HUES6 (cell line): ENCODE results near the gene FAM3C.
"Not testable (repeated sequence)": the region's sequence is repeated elsewhere in the genome, so short reads cannot be mapped to it uniquely, and the experiment has no call there.

Source experiments
- H3K27ac ChIP-seq: 2 replicates; pipeline ENCODE4 v1.7.0; 2013; ENCODE audit warnings: low read depth, mild to moderate bottlenecking, low read length, inconsistent platforms
- H3K27me3 ChIP-seq: 2 replicates; pipeline ENCODE4 v1.6.1; 2013; ENCODE audit warnings: low read length; ENCODE audit not compliant: control insufficient read depth, insufficient read depth
- H3K36me3 ChIP-seq: 2 replicates; pipeline ENCODE4 v1.6.1; 2013; ENCODE audit warnings: low read length; ENCODE audit not compliant: control insufficient read depth, insufficient read depth
- H3K4me1 ChIP-seq: 2 replicates; pipeline ENCODE4 v1.6.1; 2013; ENCODE audit warnings: low read length; ENCODE audit not compliant: control insufficient read depth, insufficient read depth
- H3K4me3 ChIP-seq: 2 replicates; pipeline ENCODE4 v1.5.1; 2013; ENCODE audit warnings: low read depth, low read length
- H3K9ac ChIP-seq: one replicate; pipeline ENCODE4 v1.6.1; 2013; ENCODE audit warnings: mild to moderate bottlenecking, low read length
- H3K9me3 ChIP-seq: 2 replicates; pipeline ENCODE4 v1.6.1; 2013; ENCODE audit warnings: low read depth, low read length; ENCODE audit not compliant: control insufficient read depth, insufficient read depth

Gene FAM3C, protein sequence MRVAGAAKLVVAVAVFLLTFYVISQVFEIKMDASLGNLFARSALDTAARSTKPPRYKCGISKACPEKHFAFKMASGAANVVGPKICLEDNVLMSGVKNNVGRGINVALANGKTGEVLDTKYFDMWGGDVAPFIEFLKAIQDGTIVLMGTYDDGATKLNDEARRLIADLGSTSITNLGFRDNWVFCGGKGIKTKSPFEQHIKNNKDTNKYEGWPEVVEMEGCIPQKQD

DNA sequence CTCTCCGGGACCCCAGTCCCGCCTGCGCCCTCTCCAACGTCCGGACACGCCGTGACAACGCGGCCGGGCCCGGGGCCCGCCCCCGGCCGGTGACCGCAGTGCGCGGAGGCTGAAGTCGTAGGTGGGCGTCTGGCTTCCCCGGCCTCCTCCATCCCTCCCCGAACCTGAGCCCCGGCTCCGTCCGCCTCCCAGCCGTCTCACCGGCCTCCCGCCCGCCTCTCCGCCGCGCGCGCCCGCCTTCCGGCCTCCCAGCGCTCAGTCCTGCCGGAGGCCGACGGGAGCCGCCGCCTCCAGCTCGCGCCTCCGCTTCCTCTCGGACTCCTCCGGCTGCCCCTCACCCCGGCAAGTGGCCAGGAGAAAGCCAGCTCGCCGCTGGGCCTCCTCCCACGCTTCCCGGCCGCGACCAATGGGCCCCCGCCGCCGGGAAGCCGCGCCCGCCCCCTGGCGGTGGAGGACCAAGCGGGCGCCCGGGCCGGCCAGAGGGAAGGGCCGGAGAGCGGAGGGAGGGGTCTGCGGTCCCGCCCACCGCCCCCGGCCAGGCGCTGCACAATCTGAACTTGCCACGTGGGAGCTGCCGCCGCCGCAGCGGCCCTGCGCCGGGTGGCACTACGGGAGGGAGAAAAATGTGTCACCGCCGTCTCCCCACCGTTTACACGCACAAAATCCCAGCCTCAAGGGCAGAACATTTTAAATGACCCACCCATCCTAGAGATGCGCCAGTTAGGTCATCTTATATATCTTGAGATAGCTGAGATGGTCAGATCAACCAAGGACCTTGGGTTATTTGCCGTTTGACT lies at the start of gene FAM3C:
FAM3C (minus strand) TSS at position 348 of the 797 bp plus-strand sequence. CDS start 13,339 bp downstream, outside the sequence.
- Histone ChIP-seq H3K4me3 (peak within 1 kb of the TSS; percentile 93), H3K9ac (peak within 1 kb of the TSS; percentile 95), H3K9me3 (peaks cover 2% of the 10 kb centered on the region; the same call in 1 of the 2 replicates), H3K27me3 (no peaks in the 10 kb centered on the region), H3K27ac (peak within 1 kb of the TSS; percentile 81; the same call in 1 of the 2 replicates), H3K36me3 (peaks cover 11% of the 10 kb centered on the region), H3K4me1 (peaks cover 10% of the 10 kb centered on the region)

DNA sequence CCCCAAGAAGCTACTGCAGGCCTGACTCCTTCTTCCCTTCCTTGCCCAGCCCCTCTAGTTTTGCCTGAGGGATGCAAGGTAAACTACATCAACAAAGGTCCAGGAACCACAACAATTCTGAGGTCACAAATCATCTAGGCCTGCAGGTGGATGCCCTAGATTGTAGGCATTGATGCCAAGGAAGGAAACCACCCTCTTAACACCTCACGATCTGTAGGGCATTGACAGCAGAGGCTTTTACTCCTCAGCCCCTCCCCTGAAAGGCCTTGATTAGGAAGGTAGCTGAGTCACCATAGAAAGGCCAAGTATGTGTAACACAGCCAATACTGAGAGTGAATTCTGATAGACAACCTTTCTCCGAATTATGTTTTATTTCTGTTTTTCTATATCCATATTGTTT lies 46.7 kb upstream of the FAM3C start:
- Histone ChIP-seq H3K4me3 (no peak overlapping the region), H3K9ac (no peak overlapping the region), H3K27me3 (no peaks in the 10 kb centered on the region), H3K27ac (no peak overlapping the region), H3K9me3 (no peaks in the 10 kb centered on the region), H3K4me1 (peaks cover 8% of the 10 kb centered on the region), H3K36me3 (no peaks in the 10 kb centered on the region)

DNA sequence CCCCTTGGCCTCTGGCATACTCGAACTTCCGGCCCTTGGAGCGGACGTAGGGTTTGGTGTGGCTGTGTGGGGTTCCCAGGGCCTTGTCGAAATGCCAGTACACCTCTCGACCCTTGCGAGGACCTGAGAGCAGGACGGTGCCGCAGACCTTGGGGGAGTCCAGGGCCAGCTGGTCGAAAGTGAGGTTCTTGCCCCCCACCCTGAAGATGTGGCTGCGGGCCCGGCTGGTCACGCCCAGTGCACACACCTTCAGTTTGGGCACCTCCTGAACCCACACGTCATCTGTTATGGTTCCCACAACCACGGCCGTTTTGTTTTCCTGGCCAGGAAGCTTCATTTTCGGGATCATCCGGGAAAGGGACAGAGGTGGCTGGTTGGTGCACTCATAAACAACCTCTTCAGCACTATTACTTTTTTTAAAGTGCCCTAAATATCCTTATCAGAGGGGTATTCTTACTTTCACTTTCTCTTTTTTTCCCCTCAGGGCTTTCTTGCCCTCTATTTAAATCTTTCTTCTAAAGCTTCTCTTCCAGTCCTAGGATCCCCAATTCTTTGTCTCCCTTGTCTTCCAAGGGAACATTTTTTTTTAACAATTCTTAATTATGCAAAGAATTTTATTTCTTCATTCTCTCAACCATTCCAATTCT lies 44.9 kb upstream of the FAM3C start:
- H3K27ac ChIP-seq, result no peak overlapping the region
- H3K4me1 ChIP-seq, result peaks cover 15% of the 10 kb centered on the region
- H3K4me3 ChIP-seq, result no peak overlapping the region
- no peak overlapping the region for H3K9ac ChIP-seq
- H3K36me3 ChIP-seq, result no peaks in the 10 kb centered on the region
- H3K9me3 ChIP-seq, result no peaks in the 10 kb centered on the region
- H3K27me3 ChIP-seq, result no peaks in the 10 kb centered on the region

DNA sequence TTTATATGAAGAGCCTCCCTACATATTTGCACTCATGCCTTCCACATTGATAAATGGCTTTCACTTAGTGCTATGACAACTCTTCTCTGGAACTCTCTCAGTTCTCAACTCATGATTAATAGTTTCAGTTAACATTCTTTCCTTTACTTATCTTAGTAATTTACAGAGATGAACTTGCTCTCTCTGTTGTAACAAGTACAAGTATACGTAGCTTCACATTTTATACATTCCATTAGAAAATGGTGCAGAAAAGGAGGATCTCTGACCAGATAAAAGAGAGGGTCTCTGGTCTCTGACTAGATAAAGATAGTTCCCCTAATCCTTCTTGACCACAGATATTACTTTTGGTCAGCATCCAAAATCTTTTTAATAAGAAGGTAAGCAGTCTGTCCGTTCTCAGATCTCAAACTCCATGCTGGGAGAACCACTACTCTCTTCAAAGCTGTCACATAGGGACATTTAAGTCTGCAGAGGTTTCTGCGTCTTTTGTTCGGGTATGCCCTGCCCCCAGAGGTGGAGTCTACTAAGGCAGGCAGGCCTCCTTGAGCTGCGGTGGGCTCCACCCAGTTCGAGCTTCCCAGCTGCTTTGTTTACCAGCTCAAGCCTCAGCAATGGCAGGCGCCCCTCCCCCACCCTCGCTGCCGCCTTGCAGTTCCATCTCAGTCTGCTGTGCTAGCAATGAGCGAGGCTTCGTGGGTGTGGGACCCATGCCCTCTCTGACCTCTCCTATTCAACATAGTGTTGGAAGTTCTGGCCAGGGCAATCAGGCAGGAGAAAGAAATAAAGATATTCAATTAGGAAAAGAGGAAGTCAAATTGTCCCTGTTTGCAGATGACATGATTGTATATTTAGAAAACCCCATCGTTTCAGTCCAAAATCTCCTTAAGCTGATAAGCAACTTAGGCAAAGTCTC lies 42.2 kb upstream of the FAM3C start:
- Histone ChIP-seq H3K4me3 (peak overlapping the region; percentile 26; the same call in 1 of the 2 replicates), H3K27ac (peak overlapping the region; percentile 29; the same call in 1 of the 2 replicates), H3K4me1 (peaks cover 15% of the 10 kb centered on the region)
- not testable (repeated sequence) for H3K36me3 ChIP-seq, H3K9me3 ChIP-seq, H3K27me3 ChIP-seq, H3K9ac ChIP-seq

DNA sequence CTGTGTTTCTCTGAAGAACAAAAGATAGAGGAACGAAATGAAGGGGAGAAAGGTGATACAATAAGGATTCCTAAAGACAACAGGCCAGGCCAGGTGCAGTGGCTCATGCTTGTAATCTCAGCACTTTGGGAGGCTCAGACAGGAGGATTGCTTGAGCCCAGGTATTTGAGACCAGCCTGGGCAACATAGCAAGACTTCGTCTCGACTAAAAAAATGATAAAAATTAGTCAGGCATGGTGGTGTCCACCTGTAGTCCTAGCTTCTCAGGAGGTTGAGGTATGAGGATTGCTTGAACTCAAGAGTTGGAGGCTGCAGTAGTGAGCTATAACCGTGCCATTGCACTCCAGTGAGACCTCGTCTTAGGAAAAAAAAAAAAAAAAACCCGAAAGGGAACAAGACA lies 41.4 kb upstream of the FAM3C start:
- Histone ChIP-seq H3K27me3 (no peaks in the 10 kb centered on the region), H3K4me3 (no peak overlapping the region), H3K4me1 (peaks cover 15% of the 10 kb centered on the region), H3K36me3 (no peaks in the 10 kb centered on the region), H3K9me3 (no peaks in the 10 kb centered on the region), H3K9ac (no peak overlapping the region), H3K27ac (no peak overlapping the region)

DNA sequence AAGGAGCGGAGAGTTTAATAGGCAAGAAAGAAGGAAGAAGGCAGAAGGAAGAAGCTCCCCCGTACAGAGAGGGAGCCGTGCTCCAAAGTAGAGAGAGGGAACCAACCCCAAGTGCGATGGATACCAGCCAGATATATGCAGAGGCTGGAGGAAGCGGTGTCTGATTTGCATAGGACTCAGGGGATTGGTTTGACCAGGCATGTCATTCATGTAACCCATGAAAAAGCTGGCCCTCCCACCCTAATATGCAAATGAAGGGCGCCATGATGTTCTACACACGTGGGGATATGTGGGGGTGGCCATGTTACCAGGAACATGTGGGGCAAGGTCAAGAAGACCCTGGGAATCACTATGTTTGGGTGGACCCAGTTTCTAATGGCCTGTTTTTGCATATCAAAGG lies 40.6 kb upstream of the FAM3C start:
- no peak overlapping the region for H3K9ac ChIP-seq
- no peaks in the 10 kb centered on the region for H3K36me3 ChIP-seq
- H3K27ac ChIP-seq, result no peak overlapping the region
- peaks cover 15% of the 10 kb centered on the region for H3K4me1 ChIP-seq
- no peak overlapping the region for H3K4me3 ChIP-seq
- H3K9me3 ChIP-seq, result no peaks in the 10 kb centered on the region
- H3K27me3 ChIP-seq, result no peaks in the 10 kb centered on the region

DNA sequence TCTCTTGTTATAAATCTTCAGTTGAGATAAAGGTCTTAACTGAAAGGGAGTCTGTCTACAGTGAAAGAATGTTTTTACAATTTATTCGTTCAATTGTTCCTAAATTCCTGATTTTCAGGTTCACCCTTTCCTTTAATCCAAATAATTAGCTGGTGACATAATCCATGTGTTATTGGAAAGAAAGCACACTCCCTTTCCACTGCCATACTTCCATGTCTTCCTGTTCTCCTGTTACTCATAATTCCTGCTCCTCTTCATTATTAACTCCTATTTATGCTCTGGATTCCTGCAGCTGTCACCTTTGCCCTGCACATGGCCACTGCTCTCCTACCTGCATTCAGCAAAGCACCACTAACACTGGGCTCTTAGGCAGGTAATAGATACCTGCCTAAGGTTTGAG lies 40.0 kb upstream of the FAM3C start:
- no peak overlapping the region for H3K9ac ChIP-seq
- no peak overlapping the region for H3K27ac ChIP-seq
- H3K9me3 ChIP-seq, result no peaks in the 10 kb centered on the region
- H3K36me3 ChIP-seq, result no peaks in the 10 kb centered on the region
- no peak overlapping the region for H3K4me3 ChIP-seq
- H3K4me1 ChIP-seq, result peaks cover 15% of the 10 kb centered on the region
- no peaks in the 10 kb centered on the region for H3K27me3 ChIP-seq

DNA sequence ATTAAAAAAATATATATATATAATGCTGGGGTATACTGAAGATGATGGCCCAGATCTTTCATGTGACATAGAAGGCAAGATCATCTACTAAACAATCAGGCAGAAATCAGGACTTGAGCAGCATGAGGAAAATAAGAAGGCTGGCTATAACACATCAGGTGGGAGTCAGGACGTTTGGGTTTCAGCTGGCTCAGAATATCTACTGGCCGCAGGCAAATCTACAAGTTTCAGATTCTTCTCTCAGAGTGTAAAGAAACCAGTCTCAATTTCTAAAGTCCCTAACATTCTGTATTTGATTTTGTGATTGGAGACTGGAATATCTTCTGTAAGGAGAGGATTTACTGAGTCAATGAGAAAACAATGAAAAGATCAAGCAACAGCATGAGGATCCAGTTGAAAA lies 37.7 kb upstream of the FAM3C start:
- H3K27me3 ChIP-seq, result no peaks in the 10 kb centered on the region
- no peak overlapping the region for H3K4me3 ChIP-seq
- H3K36me3 ChIP-seq, result no peaks in the 10 kb centered on the region
- no peak overlapping the region for H3K27ac ChIP-seq
- H3K9ac ChIP-seq, result no peak overlapping the region
- no peaks in the 10 kb centered on the region for H3K9me3 ChIP-seq
- H3K4me1 ChIP-seq, result peaks cover 14% of the 10 kb centered on the region

DNA sequence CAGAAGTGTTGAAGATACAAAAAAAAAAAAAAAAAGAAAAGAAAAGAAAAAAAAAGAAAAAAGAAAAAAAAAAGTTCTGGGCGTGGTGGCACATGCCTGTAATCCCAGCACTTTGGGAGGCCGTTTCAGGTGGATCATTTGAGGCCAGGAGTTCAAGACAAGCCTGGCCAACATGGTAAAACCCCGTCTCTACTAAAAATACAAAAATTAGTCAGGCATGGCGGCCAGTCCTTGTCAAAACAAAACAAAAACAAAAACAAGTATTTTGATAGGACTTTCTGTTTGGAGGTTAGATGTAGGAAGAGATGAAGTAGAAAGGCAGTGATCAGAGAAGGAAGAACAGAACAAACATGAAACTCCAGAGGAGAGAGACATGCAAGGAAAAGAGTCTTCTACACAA lies 36.4 kb upstream of the FAM3C start:
- not testable (repeated sequence) for H3K27ac ChIP-seq, H3K4me1 ChIP-seq, H3K9me3 ChIP-seq, H3K4me3 ChIP-seq, H3K9ac ChIP-seq, H3K36me3 ChIP-seq, H3K27me3 ChIP-seq

DNA sequence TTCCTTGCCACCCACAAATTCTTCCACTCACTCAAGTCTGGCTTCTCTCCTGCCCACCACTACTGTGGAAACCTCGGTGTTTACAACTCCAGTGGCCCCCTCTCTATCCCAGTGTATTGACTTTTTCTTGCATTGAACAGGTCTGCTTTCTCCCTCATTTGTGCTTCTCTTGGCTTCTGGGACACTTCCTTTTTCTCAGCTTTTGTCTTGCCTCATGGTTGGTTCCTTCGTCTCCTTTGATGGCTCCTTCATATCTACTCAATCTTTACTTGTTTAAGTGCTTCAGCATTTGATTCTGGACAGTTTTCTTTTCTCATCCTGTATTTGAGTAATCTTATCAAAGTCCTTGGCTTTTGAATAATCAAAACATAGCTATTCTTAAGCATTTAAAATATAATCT lies 35.9 kb upstream of the FAM3C start:
- Histone ChIP-seq H3K9ac (no peak overlapping the region), H3K4me3 (no peak overlapping the region), H3K36me3 (no peaks in the 10 kb centered on the region), H3K4me1 (no peaks in the 10 kb centered on the region), H3K27me3 (no peaks in the 10 kb centered on the region), H3K27ac (no peak overlapping the region), H3K9me3 (no peaks in the 10 kb centered on the region)
